Lung (tissue), 12 donors: ENCODE data around the gene LEPR. TPM values are rescaled to one million over a fixed set of nuclear protein-coding genes. Genes with fewer than 3 reads are reported as not detected.

Experiments used
- ATAC-seq: fragments of 200-7000 bp; cut with Tn5 transposase; one replicate; pipeline ENCODE4 v1.9.1; 2020; ENCODE audit warnings: moderate number of reproducible peaks; ENCODE audit not compliant: insufficient read depth, low FRiP score
- DNase-seq, 3 donors: peaks; one replicate each; pipeline ENCODE4 v3.0.0-alpha.2; 2013 to 2017
- H3K27ac ChIP-seq, 2 donors: one replicate each; pipeline ENCODE4 v1.5.1; 2013; ENCODE audit warnings: mild to moderate bottlenecking in 2 of 2, moderate library complexity in 2 of 2, control low read depth in 1 of 2, inconsistent platforms in 1 of 2, low read depth in 1 of 2, low read length in 1 of 2
- H3K27me3 ChIP-seq, 3 donors: one replicate each; pipeline ENCODE4 v1.5.1; 2013; ENCODE audit warnings: low read length in 2 of 3; ENCODE audit not compliant: control insufficient read depth in 3 of 3, insufficient read depth in 3 of 3
- H3K36me3 ChIP-seq, 4 donors: one replicate each; pipeline ENCODE4 v1.5.1; 2013; ENCODE audit warnings: low read length in 4 of 4, mild to moderate bottlenecking in 1 of 4, moderate library complexity in 1 of 4; ENCODE audit not compliant: control insufficient read depth in 4 of 4, insufficient read depth in 4 of 4
- H3K4me1 ChIP-seq, 5 donors: one replicate each; pipeline ENCODE4 v1.5.1; 2013; ENCODE audit warnings: low read length in 5 of 5, mild to moderate bottlenecking in 2 of 5, moderate library complexity in 1 of 5; ENCODE audit not compliant: control insufficient read depth in 5 of 5, insufficient read depth in 5 of 5
- H3K4me3 ChIP-seq: one replicate; pipeline ENCODE4 v1.5.1; 2013; ENCODE audit warnings: mild to moderate bottlenecking, control low read depth, moderate library complexity
- H3K9ac ChIP-seq, 2 donors: one replicate each; pipeline ENCODE4 v1.5.1; 2013; ENCODE audit warnings: low read length in 2 of 2, control low read depth in 1 of 2; ENCODE audit not compliant: insufficient read depth in 1 of 2
- H3K9me3 ChIP-seq, 4 donors: one replicate each; pipeline ENCODE4 v1.5.1; 2013; ENCODE audit warnings: low read length in 3 of 4, mild to moderate bottlenecking in 1 of 4, moderate library complexity in 1 of 4; ENCODE audit not compliant: control insufficient read depth in 4 of 4, insufficient read depth in 3 of 4
- CTCF ChIP-seq: IDR thresholded peaks from 2 replicates; pipeline ENCODE4 v1.5.1; 2012; ENCODE audit warnings: mild to moderate bottlenecking; ENCODE audit errors: control extremely low read depth, extremely low read depth
- WGBS, 2 donors: extraction: QIAGEN DNeasy Blood & Tissue Kit; methylation state at CpG; one replicate each; pipeline ENCODE4 v1.1.7; 2013; 5-methylcytosine and 5-hydroxymethylcytosine counted together
- polyA plus RNA-seq, 2 donors: library from polyadenylated mRNA; stranded (reverse); fragments of 200-250 nt; gene quantifications; one replicate each; pipeline ENCODE4 v1.2.1, GENCODE V29; 2013
- total RNA-seq, 2 donors: library from RNA; depleted of rRNA in 1 of 2; stranded (reverse); fragments of >200 nt in 1 of 2; gene quantifications; one replicate each; pipeline ENCODE4 v1.2.1, GENCODE V29; 2014 to 2021
- donor health status: control.
- donor health status: control.
- donor health status: Bipolar disorder and iron deficiency.
- donor health status: healthy.
- donor health status: DM: yes; HTN: yes; CAD: no.

LEPR gene
- total and polyA plus RNA-seq, 4 donors = 7.2 to 67.1 (median 13.3) TPM

- TF ChIP-seq CTCF = no peak
- no peak for ATAC-seq
- H3K9me3 ChIP-seq = no peaks in the 10 kb centered on the region
- no peak overlapping the region for H3K27ac ChIP-seq
- H3K4me3 ChIP-seq = no peak overlapping the region
- peaks cover 8 to 25% (median 11%) of the 10 kb centered on the region in 5 donors for H3K4me1 ChIP-seq
- no peak overlapping the region for H3K9ac ChIP-seq
- DNase-seq = no peak
- H3K27me3 ChIP-seq = no peaks in the 10 kb centered on the region
- H3K36me3 ChIP-seq = peaks cover 11 to 29% (median 22%) of the 10 kb centered on the region in 4 donors
- 96% methylated on average over 2 of the region's 2 CpGs for WGBS, 2 donors
These were observed 4.5 kb downstream of the LEPR start for GRCh38 chr1:65425006-65425405.

DNA sequence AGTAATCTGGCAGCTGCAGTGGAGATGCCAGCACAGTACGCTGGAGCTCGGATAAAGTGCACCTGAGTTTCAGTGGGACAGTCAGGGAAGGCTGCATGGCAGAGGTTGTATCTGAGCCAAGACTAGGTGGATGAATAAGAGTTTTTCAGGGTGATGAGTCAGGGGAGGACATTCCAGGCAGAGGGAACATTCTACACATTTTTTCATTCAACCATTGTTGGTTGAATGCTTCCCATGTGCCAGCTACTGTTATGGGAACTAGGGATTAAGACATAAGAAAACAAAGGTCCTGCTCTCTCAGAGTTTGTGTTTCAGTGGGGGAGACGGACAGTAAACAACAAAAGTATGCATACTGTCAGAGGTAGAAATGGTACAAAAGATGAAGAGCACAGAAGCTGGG is 5.2 kb downstream of the LEPR start:
- Histone ChIP-seq H3K36me3 (peaks cover 12 to 32% (median 24%) of the 10 kb centered on the region in 4 donors), H3K9ac (no peak overlapping the region), H3K9me3 (no peaks in the 10 kb centered on the region), H3K4me1 (peaks cover 8 to 27% (median 11%) of the 10 kb centered on the region in 5 donors), H3K4me3 (no peak overlapping the region), H3K27ac (no peak overlapping the region), H3K27me3 (no peaks in the 10 kb centered on the region)
- ATAC-seq (no peak), DNase-seq (no peak)
- 91 to 94% methylated on average over 3 of the region's 3 CpGs for WGBS, 2 donors
- no peak for TF ChIP-seq CTCF

DNA sequence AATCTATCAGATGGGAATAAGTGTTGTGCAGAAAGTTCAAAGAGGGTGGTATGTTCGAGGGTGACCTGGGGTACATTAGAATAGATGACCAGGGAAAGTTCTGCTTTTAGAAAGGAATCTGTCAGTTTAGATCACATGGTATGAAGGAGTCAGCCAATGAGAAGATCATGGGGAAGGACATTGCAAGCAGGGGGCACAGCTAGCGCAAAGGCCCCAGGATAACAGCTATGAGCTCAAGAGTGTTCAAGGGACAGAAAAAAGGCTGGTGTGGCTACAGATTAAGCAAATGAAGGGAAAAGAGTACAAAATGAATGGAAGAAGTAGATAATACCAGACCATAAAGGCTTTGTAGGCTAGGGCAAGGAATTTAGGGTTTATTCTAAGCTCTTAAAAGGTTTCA is 8.6 kb downstream of the LEPR start:
- Histone ChIP-seq H3K27me3 (no peaks in the 10 kb centered on the region), H3K36me3 (peaks cover 14 to 36% (median 30%) of the 10 kb centered on the region in 4 donors), H3K9me3 (no peaks in the 10 kb centered on the region), H3K9ac (no peak overlapping the region), H3K4me3 (no peak overlapping the region), H3K27ac (peak overlapping the region in 1 of 2 donors; percentile 37), H3K4me1 (peaks cover 0 to 10% (median 0%) of the 10 kb centered on the region in 5 donors)
- ATAC-seq = no peak
- no peak for TF ChIP-seq CTCF
- WGBS, 2 donors = 90 to 94% methylated on average over 2 of the region's 2 CpGs
- no peak for DNase-seq

GRCh38 chr1:65429806-65430205 is 9.3 kb downstream of the LEPR start:
- H3K4me3 ChIP-seq = no peak overlapping the region
- H3K9ac ChIP-seq = no peak overlapping the region
- peaks cover 0 to 7% (median 0%) of the 10 kb centered on the region in 5 donors for H3K4me1 ChIP-seq
- TF ChIP-seq CTCF = no peak
- ATAC-seq = peak; percentile 38
- WGBS, 2 donors = 40 to 55% methylated on average over 7 of the region's 7 CpGs
- no peaks in the 10 kb centered on the region for H3K27me3 ChIP-seq
- H3K27ac ChIP-seq = peak overlapping the region in 1 of 2 donors; percentile 50
- H3K9me3 ChIP-seq = no peaks in the 10 kb centered on the region
- DNase-seq = no peak
- H3K36me3 ChIP-seq = peaks cover 17 to 42% (median 31%) of the 10 kb centered on the region in 4 donors
